ENCODE results near the gene RYR2. TPM values are rescaled to one million over a fixed set of nuclear protein-coding genes. Genes with fewer than 3 reads are reported as not detected.
A peak's percentile ranks its signal among the peaks of the same experiment; 100 is the strongest.

The RYR2 gene
- total RNA-seq, 4 donors from 2014 or later: 1.2 to 7.0 (median 2.5) TPM

- Histone ChIP-seq H3K27ac (no peak overlapping the region), H3K4me3 (no peak overlapping the region), H3K36me3 (no peaks in the 10 kb centered on the region), H3K9me3 (no peaks in the 10 kb centered on the region), H3K4me1 (no peaks in the 10 kb centered on the region), H3K27me3 (no peaks in the 10 kb centered on the region)
- in situ Hi-C loops (cut with MboI; ENCODE audit: low pct_ligation_motif_present in 1 of 4, low pct_unique_long_range_greater_than_20kb in 1 of 4, low sequenced_read_pairs in 3 of 4) (no loop called here), intact Hi-C loops (cut with DNase I; ENCODE audit: low total_unique reads) (no loop called here)
- WGBS, 2 donors (ENCODE audit: low coverage in 1 of 2): 56 to 65% methylated on average over 6 to 8 of the region's 8 CpGs
- TF ChIP-seq CTCF (IDR thresholded peaks at IDR 0.05) (no peak), EP300 (IDR thresholded peaks at IDR 0.05; ENCODE audit: low read depth) (no peak), POLR2AphosphoS5 (IDR thresholded peaks at IDR 0.05) (no peak), POLR2A (IDR thresholded peaks at IDR 0.05) (no peak)
- DNase-seq: no peak
These were observed 144.7 kb downstream of the RYR2 start for GRCh38 chr1:237186675-237187074.

- Histone ChIP-seq H3K4me3 (no peak overlapping the region), H3K27me3 (no peaks in the 10 kb centered on the region), H3K4me1 (no peaks in the 10 kb centered on the region), H3K9me3 (no peaks in the 10 kb centered on the region), H3K36me3 (no peaks in the 10 kb centered on the region), H3K27ac (no peak overlapping the region)
- DNase-seq: no peak
- intact Hi-C loops (cut with DNase I; ENCODE audit: low total_unique reads): no loop called here
- TF ChIP-seq CTCF (IDR thresholded peaks at IDR 0.05): no peak
- no peak for TF ChIP-seq POLR2A (IDR thresholded peaks at IDR 0.05)
- no peak for TF ChIP-seq EP300 (IDR thresholded peaks at IDR 0.05; ENCODE audit: low read depth)
- no peak for TF ChIP-seq POLR2AphosphoS5 (IDR thresholded peaks at IDR 0.05)
- in situ Hi-C loops (cut with MboI; ENCODE audit: low pct_ligation_motif_present in 1 of 4, low pct_unique_long_range_greater_than_20kb in 1 of 4, low sequenced_read_pairs in 3 of 4): no loop called here
- 82 to 92% methylated on average over 3 of the region's 3 CpGs for WGBS, 2 donors (ENCODE audit: low coverage in 1 of 2)
These were observed 145.9 kb downstream of the RYR2 start for GRCh38 chr1:237187842-237188241.

- Histone ChIP-seq H3K27me3 (no peaks in the 10 kb centered on the region), H3K9me3 (no peaks in the 10 kb centered on the region), H3K4me3 (no peak overlapping the region), H3K36me3 (no peaks in the 10 kb centered on the region), H3K4me1 (no peaks in the 10 kb centered on the region), H3K27ac (no peak overlapping the region)
- in situ Hi-C loops (cut with MboI; ENCODE audit: low pct_ligation_motif_present in 1 of 4, low pct_unique_long_range_greater_than_20kb in 1 of 4, low sequenced_read_pairs in 3 of 4) (no loop called here), intact Hi-C loops (cut with DNase I; ENCODE audit: low total_unique reads) (no loop called here)
- TF ChIP-seq CTCF (IDR thresholded peaks at IDR 0.05) (no peak), POLR2A (IDR thresholded peaks at IDR 0.05) (no peak), EP300 (IDR thresholded peaks at IDR 0.05; ENCODE audit: low read depth) (no peak), POLR2AphosphoS5 (IDR thresholded peaks at IDR 0.05) (no peak)
- no peak for DNase-seq
- WGBS, 2 donors (ENCODE audit: low coverage in 1 of 2): 89 to 94% methylated on average over 9 of the region's 9 CpGs
These were observed 149.4 kb downstream of the RYR2 start for GRCh38 chr1:237191403-237191802.

- in situ Hi-C loops (cut with MboI; ENCODE audit: low pct_ligation_motif_present in 1 of 4, low pct_unique_long_range_greater_than_20kb in 1 of 4, low sequenced_read_pairs in 3 of 4): no loop called here
- WGBS, 2 donors (ENCODE audit: low coverage in 1 of 2): 41 to 45% methylated on average over 7 of the region's 7 CpGs
- peak overlapping the region in 3 of 4 donors; percentile 6 to 47 (median 33) for H3K27ac ChIP-seq
These were observed 155.8 kb downstream of the RYR2 start for GRCh38 chr1:237197470-237198425.

More at GRCh38 chr1:237197470-237198425, 155.8 kb downstream of the RYR2 start:
- Histone ChIP-seq H3K9me3 (no peaks in the 10 kb centered on the region), H3K36me3 (no peaks in the 10 kb centered on the region), H3K27me3 (no peaks in the 10 kb centered on the region), H3K4me1 (peaks cover 4 to 12% (median 7%) of the 10 kb centered on the region in 4 donors), H3K4me3 (no peak overlapping the region)
- TF ChIP-seq CTCF (IDR thresholded peaks at IDR 0.05) (no peak), POLR2AphosphoS5 (IDR thresholded peaks at IDR 0.05) (peak in 1 of 3 donors; percentile 26)
- no peak for DNase-seq
- intact Hi-C loops (cut with DNase I; ENCODE audit: low total_unique reads): no loop called here
